ENCODE data around the gene GAREM1.

Gene GAREM1

DNA sequence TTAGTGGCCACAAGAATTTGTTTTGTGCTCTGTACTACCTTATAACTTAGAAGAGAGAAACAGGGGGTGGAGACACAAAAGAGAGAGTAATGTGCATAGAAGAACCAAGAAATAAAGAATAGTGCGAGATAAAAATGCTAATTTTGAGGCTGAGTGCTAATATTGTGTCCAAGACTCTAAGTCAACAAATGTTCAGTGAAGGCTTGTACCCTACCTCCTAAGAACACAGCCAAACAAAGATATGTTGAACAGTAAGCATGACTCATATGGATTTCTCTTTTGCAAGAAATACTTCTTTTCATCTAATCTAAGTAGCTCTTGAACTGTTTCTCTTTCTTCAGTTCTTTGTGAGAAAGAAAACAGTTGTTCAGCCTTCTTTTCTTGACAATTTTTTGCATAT lies 45.2 kb downstream of the GAREM1 start:
- no peak overlapping the region for H2AFZ ChIP-seq (ENCODE audit: low read length)
- no peaks in the 10 kb centered on the region for H3K9me2 ChIP-seq (ENCODE audit: low read depth, low read length)
- H4K20me1 ChIP-seq (ENCODE audit: insufficient read depth, low read length) = no peaks in the 10 kb centered on the region
- H3K4me1 ChIP-seq (ENCODE audit: insufficient read depth, low read length, severe bottlenecking) = no peaks in the 10 kb centered on the region
- H3K9ac ChIP-seq (ENCODE audit: low read length) = no peak overlapping the region
- H3F3A ChIP-seq (ENCODE audit: insufficient read depth, low read length) = no peaks in the 10 kb centered on the region
- no peaks in the 10 kb centered on the region for H3K79me2 ChIP-seq (ENCODE audit: insufficient read depth, low read length)
- no peak overlapping the region for H3K27ac ChIP-seq (ENCODE audit: low read depth, low read length, poor library complexity, severe bottlenecking)
- TF ChIP-seq, protein P1, sequence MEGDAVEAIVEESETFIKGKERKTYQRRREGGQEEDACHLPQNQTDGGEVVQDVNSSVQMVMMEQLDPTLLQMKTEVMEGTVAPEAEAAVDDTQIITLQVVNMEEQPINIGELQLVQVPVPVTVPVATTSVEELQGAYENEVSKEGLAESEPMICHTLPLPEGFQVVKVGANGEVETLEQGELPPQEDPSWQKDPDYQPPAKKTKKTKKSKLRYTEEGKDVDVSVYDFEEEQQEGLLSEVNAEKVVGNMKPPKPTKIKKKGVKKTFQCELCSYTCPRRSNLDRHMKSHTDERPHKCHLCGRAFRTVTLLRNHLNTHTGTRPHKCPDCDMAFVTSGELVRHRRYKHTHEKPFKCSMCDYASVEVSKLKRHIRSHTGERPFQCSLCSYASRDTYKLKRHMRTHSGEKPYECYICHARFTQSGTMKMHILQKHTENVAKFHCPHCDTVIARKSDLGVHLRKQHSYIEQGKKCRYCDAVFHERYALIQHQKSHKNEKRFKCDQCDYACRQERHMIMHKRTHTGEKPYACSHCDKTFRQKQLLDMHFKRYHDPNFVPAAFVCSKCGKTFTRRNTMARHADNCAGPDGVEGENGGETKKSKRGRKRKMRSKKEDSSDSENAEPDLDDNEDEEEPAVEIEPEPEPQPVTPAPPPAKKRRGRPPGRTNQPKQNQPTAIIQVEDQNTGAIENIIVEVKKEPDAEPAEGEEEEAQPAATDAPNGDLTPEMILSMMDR (IDR thresholded peaks at IDR 0.05; ENCODE audit: low read length) = no peak
- TF ChIP-seq EZH2 (IDR thresholded peaks at IDR 0.05; ENCODE audit: borderline replicate concordance, low read length) = no peak
- no peak overlapping the region for H3K4me3 ChIP-seq (ENCODE audit: low read depth, low read length, poor library complexity, severe bottlenecking)
- H3K9me3 ChIP-seq (ENCODE audit: low read length) = no peaks in the 10 kb centered on the region
- no peak overlapping the region for H3K4me2 ChIP-seq (ENCODE audit: low read length)
- peaks cover 3% of the 10 kb centered on the region; the same call in 1 of the 2 replicates for H3K27me3 ChIP-seq (ENCODE audit: insufficient read depth, low read length)
- no peaks in the 10 kb centered on the region for H3K36me3 ChIP-seq (ENCODE audit: insufficient read depth, low read length)

DNA sequence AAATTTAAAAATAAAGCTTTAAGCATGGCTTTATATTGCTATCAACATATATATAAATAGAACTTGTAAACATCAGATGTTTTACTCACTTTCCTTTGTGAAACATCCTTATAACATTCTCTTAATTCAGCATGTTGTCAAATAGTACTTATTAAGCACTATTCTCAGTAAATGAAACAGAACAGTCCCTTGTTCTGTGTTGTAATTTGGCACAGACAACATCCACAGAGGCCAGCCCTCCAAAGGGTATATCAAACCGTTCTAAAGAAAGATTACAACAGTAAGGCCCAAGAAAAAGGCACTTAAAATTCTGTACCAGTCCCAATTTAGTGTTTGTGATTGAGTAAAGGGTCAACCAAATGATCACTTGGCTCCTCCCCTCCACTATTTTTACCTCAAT lies 46.0 kb downstream of the GAREM1 start:
- H3K4me3 ChIP-seq (ENCODE audit: low read depth, low read length, poor library complexity, severe bottlenecking) = no peak overlapping the region
- no peaks in the 10 kb centered on the region for H3K4me1 ChIP-seq (ENCODE audit: insufficient read depth, low read length, severe bottlenecking)
- no peaks in the 10 kb centered on the region for H3K9me2 ChIP-seq (ENCODE audit: low read depth, low read length)
- H3K9me3 ChIP-seq (ENCODE audit: low read length) = no peaks in the 10 kb centered on the region
- H4K20me1 ChIP-seq (ENCODE audit: insufficient read depth, low read length) = no peaks in the 10 kb centered on the region
- H3K27me3 ChIP-seq (ENCODE audit: insufficient read depth, low read length) = peaks cover 3% of the 10 kb centered on the region; the same call in 1 of the 2 replicates
- H3K4me2 ChIP-seq (ENCODE audit: low read length) = no peak overlapping the region
- H3K27ac ChIP-seq (ENCODE audit: low read depth, low read length, poor library complexity, severe bottlenecking) = no peak overlapping the region
- TF ChIP-seq EZH2 (IDR thresholded peaks at IDR 0.05; ENCODE audit: borderline replicate concordance, low read length) = no peak
- TF ChIP-seq, protein P1 (IDR thresholded peaks at IDR 0.05; ENCODE audit: low read length) = no peak
- no peaks in the 10 kb centered on the region for H3F3A ChIP-seq (ENCODE audit: insufficient read depth, low read length)
- H3K36me3 ChIP-seq (ENCODE audit: insufficient read depth, low read length) = no peaks in the 10 kb centered on the region
- H3K9ac ChIP-seq (ENCODE audit: low read length) = no peak overlapping the region
- no peaks in the 10 kb centered on the region for H3K79me2 ChIP-seq (ENCODE audit: insufficient read depth, low read length)
- no peak overlapping the region for H2AFZ ChIP-seq (ENCODE audit: low read length)

DNA sequence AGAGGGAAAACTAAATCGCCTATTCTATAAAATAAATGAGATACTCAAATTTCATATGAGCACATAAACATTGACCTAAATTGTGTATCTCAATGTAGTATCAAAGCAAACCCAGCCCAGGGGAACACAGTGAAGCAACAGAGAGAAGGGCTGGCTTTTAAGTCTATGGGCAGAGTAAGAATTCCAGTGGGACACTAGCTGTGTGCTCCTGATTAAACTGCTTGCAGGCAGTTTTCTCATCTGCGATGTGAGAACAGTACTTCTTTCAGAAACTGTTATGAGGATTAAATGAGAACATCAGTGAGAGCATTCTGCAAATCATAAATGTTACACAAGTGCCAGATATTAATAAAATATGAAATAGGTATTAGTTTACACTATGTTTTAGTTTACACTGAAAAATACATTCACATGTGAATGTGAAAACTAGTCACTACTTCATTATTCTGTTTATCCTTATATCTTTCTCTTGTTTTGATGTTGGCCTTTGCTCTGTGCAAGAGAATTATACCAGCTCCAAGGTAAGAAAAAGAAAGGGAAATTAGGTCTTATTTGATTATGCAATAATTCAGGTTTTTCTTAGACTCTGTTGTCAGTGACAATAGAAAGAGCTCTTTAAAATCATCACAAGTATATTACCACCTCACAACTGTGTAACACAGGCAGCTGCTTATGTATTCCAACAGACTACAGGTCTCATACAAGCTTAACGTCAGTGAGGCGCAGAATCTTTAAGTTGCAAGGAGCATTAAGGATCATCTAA lies 47.5 kb downstream of the GAREM1 start:
- H3K4me2 ChIP-seq (ENCODE audit: low read length) = no peak overlapping the region
- no peak for TF ChIP-seq EZH2 (IDR thresholded peaks at IDR 0.05; ENCODE audit: borderline replicate concordance, low read length)
- TF ChIP-seq, protein P1 (IDR thresholded peaks at IDR 0.05; ENCODE audit: low read length) = no peak

More for the DNA sequence above, 47.5 kb downstream of the GAREM1 start:
- Histone ChIP-seq H3K27ac (ENCODE audit: low read depth, low read length, poor library complexity, severe bottlenecking) (no peak overlapping the region), H3K4me3 (ENCODE audit: low read depth, low read length, poor library complexity, severe bottlenecking) (no peak overlapping the region), H3K36me3 (ENCODE audit: insufficient read depth, low read length) (no peaks in the 10 kb centered on the region), H3K9me2 (ENCODE audit: low read depth, low read length) (no peaks in the 10 kb centered on the region), H3K79me2 (ENCODE audit: insufficient read depth, low read length) (no peaks in the 10 kb centered on the region), H3F3A (ENCODE audit: insufficient read depth, low read length) (no peaks in the 10 kb centered on the region), H3K4me1 (ENCODE audit: insufficient read depth, low read length, severe bottlenecking) (no peaks in the 10 kb centered on the region), H3K27me3 (ENCODE audit: insufficient read depth, low read length) (peaks cover 3% of the 10 kb centered on the region; the same call in 1 of the 2 replicates), H3K9ac (ENCODE audit: low read length) (no peak overlapping the region), H3K9me3 (ENCODE audit: low read length) (no peaks in the 10 kb centered on the region), H4K20me1 (ENCODE audit: insufficient read depth, low read length) (no peaks in the 10 kb centered on the region), H2AFZ (ENCODE audit: low read length) (no peak overlapping the region)
